ENCODE measurements around the gene MUC4. TPM values are rescaled to one million over a fixed set of nuclear protein-coding genes. Genes with fewer than 3 reads are reported as not detected.
"Not testable (repeated sequence)": the region's sequence is repeated elsewhere in the genome, so short reads cannot be mapped to it uniquely, and the experiment has no call there.

The MUC4 gene
- total and polyA plus RNA-seq, 2 experiments from 2014 or later: not detected

DNA sequence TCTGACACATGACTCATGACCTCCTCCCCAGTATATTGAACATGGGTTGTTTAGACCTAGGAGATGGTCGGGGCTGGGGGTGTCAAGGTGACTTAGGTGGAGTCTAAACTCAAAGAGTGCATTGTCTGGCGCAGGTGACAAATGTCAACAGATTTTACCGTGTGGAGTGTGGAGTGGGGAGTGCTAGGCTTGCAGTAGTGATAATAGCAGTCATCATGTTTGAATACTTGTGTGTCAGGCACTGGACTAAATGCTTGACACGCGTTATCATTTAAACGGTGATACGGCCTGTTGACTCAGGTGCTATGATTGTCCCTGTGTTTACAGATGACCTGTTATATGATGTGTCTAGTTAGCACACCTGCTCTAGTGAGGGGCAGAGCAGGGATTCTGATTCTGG is 60.2 kb downstream of the MUC4 start:
- in situ Hi-C loops (cut with MboI): no loop called here
- H3K9me3 ChIP-seq (ENCODE audit: low read depth): no peaks in the 10 kb centered on the region

DNA sequence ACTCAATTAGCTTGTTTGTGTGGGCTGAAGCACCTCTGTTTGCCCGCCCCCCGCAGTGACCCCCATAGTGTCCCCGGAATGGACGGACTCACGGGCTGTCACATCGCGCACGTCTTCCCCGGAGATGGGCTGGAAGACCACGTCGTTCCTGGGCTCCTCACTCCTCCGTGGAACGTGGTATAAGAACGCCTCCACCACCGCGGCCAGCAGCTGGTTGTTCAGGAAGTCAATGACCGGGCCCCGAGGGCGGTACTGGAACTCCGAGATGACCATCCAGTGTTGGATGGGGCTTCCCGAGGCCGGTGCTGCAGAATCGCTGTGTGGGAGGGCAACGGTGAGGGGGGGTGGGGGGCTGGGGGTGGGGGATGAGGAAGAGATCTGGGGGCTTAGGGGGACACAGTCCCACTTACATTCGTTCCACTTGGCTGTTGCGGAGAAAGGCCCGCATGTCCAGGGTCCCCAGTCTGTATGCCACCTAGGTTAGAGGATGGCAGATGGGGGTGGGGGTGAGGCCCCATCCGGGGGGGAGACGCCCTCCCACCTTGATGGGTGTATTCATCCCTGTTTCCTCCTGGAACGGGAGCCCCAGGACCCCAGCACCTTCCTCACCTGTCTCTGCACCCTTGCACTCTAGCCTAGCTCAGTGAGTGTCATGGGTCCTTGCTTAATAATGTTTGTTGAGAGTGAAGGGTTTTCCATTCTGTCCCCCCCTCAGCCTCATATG is 60.8 kb downstream of the MUC4 start:
- in situ Hi-C loops (cut with MboI): no loop called here
- Histone ChIP-seq H3K4me3 (no peak overlapping the region), H3K4me1 (ENCODE audit: insufficient read depth) (no peaks in the 10 kb centered on the region), H3K9ac (no peak overlapping the region), H3K27ac (no peak overlapping the region), H2AFZ (no peak overlapping the region), H3K36me3 (ENCODE audit: low read depth) (no peaks in the 10 kb centered on the region), H4K20me1 (ENCODE audit: insufficient read depth) (no peaks in the 10 kb centered on the region), H3K4me2 (ENCODE audit: unreplicated experiment) (no peak overlapping the region), H3K9me3 (ENCODE audit: low read depth) (no peaks in the 10 kb centered on the region), H3K27me3 (replicated peaks; ENCODE audit: insufficient read depth) (peaks cover 13% of the 10 kb centered on the region; the same call in 1 of the 2 replicates), H3F3A (ENCODE audit: insufficient read depth) (no peaks in the 10 kb centered on the region), H3K79me2 (ENCODE audit: insufficient read depth) (no peaks in the 10 kb centered on the region), H3K9me2 (ENCODE audit: insufficient read depth) (no peaks in the 10 kb centered on the region)
- 72 to 74% methylated on average over 25 to 29 of the region's 30 CpGs for WGBS, 2 experiments (ENCODE audit: low coverage in 1 of 2, low lambda C conversion rate in 2 of 2, missing lambda C conversion rate in 2 of 2)
- TF ChIP-seq EZH2 (IDR thresholded peaks at IDR 0.05; ENCODE audit: insufficient read depth, poor library complexity, severe bottlenecking) (no peak), EZH2phosphoT487 (IDR thresholded peaks at IDR 0.05; ENCODE audit: insufficient read depth, low read depth) (no peak)
- DNase-seq: no peak

More for the DNA sequence above, 60.2 kb downstream of the MUC4 start:
- Histone ChIP-seq H3K4me2 (ENCODE audit: unreplicated experiment) (no peak overlapping the region), H3K27ac (no peak overlapping the region), H3K4me1 (ENCODE audit: insufficient read depth) (no peaks in the 10 kb centered on the region), H3K36me3 (ENCODE audit: low read depth) (no peaks in the 10 kb centered on the region), H4K20me1 (ENCODE audit: insufficient read depth) (no peaks in the 10 kb centered on the region), H3K4me3 (no peak overlapping the region), H3K27me3 (replicated peaks; ENCODE audit: insufficient read depth) (peaks cover 14% of the 10 kb centered on the region; the same call in 1 of the 2 replicates), H3K79me2 (ENCODE audit: insufficient read depth) (no peaks in the 10 kb centered on the region), H2AFZ (no peak overlapping the region), H3F3A (ENCODE audit: insufficient read depth) (no peaks in the 10 kb centered on the region), H3K9ac (no peak overlapping the region), H3K9me2 (ENCODE audit: insufficient read depth) (no peaks in the 10 kb centered on the region)
- 78 to 79% methylated on average over 7 of the region's 7 CpGs for WGBS, 2 experiments (ENCODE audit: low coverage in 1 of 2, low lambda C conversion rate in 2 of 2, missing lambda C conversion rate in 2 of 2)
- DNase-seq: no peak
- TF ChIP-seq EZH2phosphoT487 (IDR thresholded peaks at IDR 0.05; ENCODE audit: insufficient read depth, low read depth) (no peak), EZH2 (IDR thresholded peaks at IDR 0.05; ENCODE audit: insufficient read depth, poor library complexity, severe bottlenecking) (no peak)

DNA sequence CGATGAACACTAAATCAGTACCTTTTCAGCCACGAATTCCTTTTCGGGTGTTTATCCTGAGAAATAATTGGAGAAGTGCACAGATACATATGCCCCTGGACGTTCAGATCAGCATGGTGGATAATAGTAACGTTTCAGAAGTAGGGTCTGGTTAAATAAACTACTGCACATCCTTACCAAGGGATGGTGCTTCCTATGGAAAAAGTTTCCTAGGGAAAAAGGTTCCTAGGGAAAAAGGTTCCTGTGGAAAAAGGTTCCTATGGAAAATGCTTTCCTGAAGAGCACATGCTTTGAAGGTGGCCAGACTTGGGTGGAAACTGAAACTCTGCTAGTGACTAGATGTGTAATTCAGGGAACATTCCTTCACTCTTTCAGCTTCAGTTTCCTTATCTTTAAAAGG is 62.6 kb downstream of the MUC4 start:
- H3K27ac ChIP-seq; H3K4me2 ChIP-seq (ENCODE audit: unreplicated experiment); H3K79me2 ChIP-seq (ENCODE audit: insufficient read depth); in situ Hi-C loops (cut with MboI); H3K36me3 ChIP-seq (ENCODE audit: low read depth); H3K4me1 ChIP-seq (ENCODE audit: insufficient read depth); H3K27me3 ChIP-seq (replicated peaks; ENCODE audit: insufficient read depth); H3F3A ChIP-seq (ENCODE audit: insufficient read depth); H3K9ac ChIP-seq; H4K20me1 ChIP-seq (ENCODE audit: insufficient read depth); H3K4me3 ChIP-seq; H2AFZ ChIP-seq; DNase-seq; H3K9me3 ChIP-seq (ENCODE audit: low read depth); H3K9me2 ChIP-seq (ENCODE audit: insufficient read depth): not testable (repeated sequence)
- 60 to 68% methylated on average over 5 of the region's 5 CpGs for WGBS, 2 experiments (ENCODE audit: low coverage in 1 of 2, low lambda C conversion rate in 2 of 2, missing lambda C conversion rate in 2 of 2)

DNA sequence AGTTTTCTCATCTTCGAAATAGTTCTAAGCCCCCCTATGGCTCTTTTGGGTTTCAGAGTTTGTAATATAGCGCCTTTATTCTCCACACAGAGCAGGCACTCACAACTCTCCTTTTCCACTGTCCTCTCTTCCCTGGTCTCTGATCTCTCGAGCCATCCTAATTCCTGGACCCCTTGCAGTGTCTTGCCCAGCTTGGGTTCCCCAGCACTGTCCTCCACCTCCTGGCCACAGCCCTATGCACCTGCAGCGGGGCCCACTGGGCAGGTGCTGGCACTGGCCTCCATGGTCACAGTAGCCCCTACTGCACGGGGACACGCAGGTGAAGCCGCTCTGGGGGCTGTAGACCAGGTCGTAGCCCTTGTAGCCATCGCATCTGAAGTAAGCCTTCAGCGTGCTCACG is 63.1 kb downstream of the MUC4 start:
- Histone ChIP-seq H3K27me3 (replicated peaks; ENCODE audit: insufficient read depth) (peaks cover 8% of the 10 kb centered on the region; the same call in 1 of the 2 replicates), H3F3A (ENCODE audit: insufficient read depth) (no peaks in the 10 kb centered on the region), H3K9me2 (ENCODE audit: insufficient read depth) (no peaks in the 10 kb centered on the region), H3K79me2 (ENCODE audit: insufficient read depth) (no peaks in the 10 kb centered on the region), H3K36me3 (ENCODE audit: low read depth) (no peaks in the 10 kb centered on the region), H3K27ac (no peak overlapping the region), H4K20me1 (ENCODE audit: insufficient read depth) (no peaks in the 10 kb centered on the region), H3K4me2 (ENCODE audit: unreplicated experiment) (no peak overlapping the region), H3K9me3 (ENCODE audit: low read depth) (no peaks in the 10 kb centered on the region), H3K4me3 (no peak overlapping the region), H2AFZ (no peak overlapping the region), H3K4me1 (ENCODE audit: insufficient read depth) (no peaks in the 10 kb centered on the region), H3K9ac (no peak overlapping the region)
- no peak for TF ChIP-seq EZH2 (IDR thresholded peaks at IDR 0.05; ENCODE audit: insufficient read depth, poor library complexity, severe bottlenecking)
- TF ChIP-seq EZH2phosphoT487 (IDR thresholded peaks at IDR 0.05; ENCODE audit: insufficient read depth, low read depth): no peak
- no peak for DNase-seq
- WGBS, 2 experiments (ENCODE audit: low coverage in 1 of 2, low lambda C conversion rate in 2 of 2, missing lambda C conversion rate in 2 of 2): 75 to 78% methylated on average over 11 of the region's 11 CpGs
- in situ Hi-C loops (cut with MboI): no loop called here
